GM21786 (cell line): ENCODE results near the gene GCA.

Source experiments
- ATAC-seq: cut with Tn5 transposase; IDR thresholded peaks from one replicate; pipeline ENCODE4 v1.9.1; 2021; ENCODE audit not compliant: unreplicated experiment

Gene GCA

GRCh38 chr2:162327806-162328205 lies 16.1 kb upstream of the GCA start:
- no peak for ATAC-seq

- ATAC-seq = peak; percentile 89
These were observed 15.3 kb upstream of the GCA start for GRCh38 chr2:162328424-162329157.

- ATAC-seq = no peak
These were observed 13.1 kb upstream of the GCA start for GRCh38 chr2:162330881-162331280.

- ATAC-seq = peak; percentile 69
These were observed 10.0 kb upstream of the GCA start for GRCh38 chr2:162333968-162334367.

- ATAC-seq = no peak
These were observed 6.1 kb upstream of the GCA start for GRCh38 chr2:162337868-162338267.

GRCh38 chr2:162340822-162341221 lies 3.1 kb upstream of the GCA start:
- no peak for ATAC-seq

GRCh38 chr2:162342321-162342720 lies 1.6 kb upstream of the GCA start:
- no peak for ATAC-seq

GRCh38 chr2:162342841-162343240 lies 1.1 kb upstream of the GCA start:
- no peak for ATAC-seq

GRCh38 chr2:162343492-162343823 lies 474 bp upstream of the GCA start:
- ATAC-seq = no peak

- ATAC-seq = no peak
These were observed 652 bp downstream of the GCA start for GRCh38 chr2:162344617-162344950.

GRCh38 chr2:162365392-162365791 lies 21.5 kb downstream of the GCA start:
- no peak for ATAC-seq

GRCh38 chr2:162368494-162368893 lies 24.6 kb downstream of the GCA start:
- no peak for ATAC-seq

- ATAC-seq = no peak
These were observed 25.6 kb downstream of the GCA start for GRCh38 chr2:162369551-162369950.

GRCh38 chr2:162370931-162371330 lies 27.0 kb downstream of the GCA start:
- no peak for ATAC-seq

GRCh38 chr2:162372818-162373217 lies 28.9 kb downstream of the GCA start:
- ATAC-seq = no peak

- peak; percentile 73 for ATAC-seq
These were observed 36.0 kb downstream of the GCA start for GRCh38 chr2:162379719-162380580.

- ATAC-seq = no peak
These were observed 37.9 kb downstream of the GCA start for GRCh38 chr2:162381851-162382250.

- ATAC-seq = no peak
These were observed 38.3 kb downstream of the GCA start for GRCh38 chr2:162382278-162382677.

- ATAC-seq = no peak
These were observed 41.6 kb downstream of the GCA start for GRCh38 chr2:162385536-162385935.

- ATAC-seq = no peak
These were observed 46.9 kb downstream of the GCA start for GRCh38 chr2:162390801-162391200.

GRCh38 chr2:162400336-162400735 lies 56.4 kb downstream of the GCA start:
- ATAC-seq = no peak

GRCh38 chr2:162401871-162402270 lies 57.9 kb downstream of the GCA start:
- ATAC-seq = no peak

GRCh38 chr2:162403884-162404283 lies 60.0 kb downstream of the GCA start:
- no peak for ATAC-seq
